Endothelial cell of umbilical vein (primary cell): ENCODE results near the gene SPTBN5. TPM values are rescaled to one million over a fixed set of nuclear protein-coding genes. Genes with fewer than 3 reads are reported as not detected.

Source experiments
- BruUV-seq: library from RNA; stranded (reverse); fragments of 400-500 nt; replicated peaks from 2 replicates; lab custom pipeline; 2021; lab: Mats Ljungman, UMichigan
- CTCF ChIA-PET: fragments of 300-600, 350-600 bp; sonication (Branson Sonifier 250); formaldehyde crosslinking; loops from one replicate; lab custom pipeline; 2021; ENCODE audit warnings: antibody characterized with exemption, inconsistent platforms; lab: Charles Lee
- POLR2A ChIA-PET: fragments of 300-600, 350-600 bp; sonication (Branson Sonifier 250); formaldehyde crosslinking; loops from one replicate; lab custom pipeline; 2021; ENCODE audit warnings: antibody characterized with exemption, inconsistent platforms; lab: Charles Lee
- DNase-seq: peaks from one replicate; pipeline ENCODE4 v3.0.0-alpha.2; 2011; ENCODE audit warnings: low read depth, low spot score
- FAIRE-seq: peaks from 2 replicates; lab custom pipeline; 2011; peaks lifted over from hg19 to GRCh38; lab: Jason Lieb, UNC
- H2AFZ ChIP-seq: 2 replicates; pipeline ENCODE4 v1.6.0; 2012; ENCODE audit warnings: low read depth, low read length, control low read depth, inconsistent platforms
- H3K27ac ChIP-seq: 2 replicates; pipeline ENCODE4 v1.5.1; 2011; ENCODE audit warnings: low read depth, mild to moderate bottlenecking, control low read depth, low read length, moderate library complexity; ENCODE audit not compliant: insufficient read depth
- H3K27me3 ChIP-seq, 2 experiments: 2 replicates each; pipeline versions ENCODE4 v1.6.0 to v1.6.1; 2011; ENCODE audit warnings: low read length in 2 of 2, mixed read lengths in 1 of 2; ENCODE audit not compliant: control insufficient read depth in 2 of 2, insufficient read depth in 2 of 2
- H3K36me3 ChIP-seq, 2 experiments: 2 replicates in 1 of 2; 3 replicates in 1 of 2; pipeline ENCODE4 v1.5.1; 2011; ENCODE audit warnings: low read length in 2 of 2, mild to moderate bottlenecking in 1 of 2, moderate library complexity in 1 of 2; ENCODE audit not compliant: control insufficient read depth in 2 of 2, insufficient read depth in 2 of 2; ENCODE audit errors: extremely low read depth in 1 of 2
- H3K4me1 ChIP-seq: 3 replicates; pipeline ENCODE4 v1.5.1; 2011; ENCODE audit warnings: mild to moderate bottlenecking, low read length; ENCODE audit not compliant: control insufficient read depth, insufficient read depth; ENCODE audit errors: extremely low read depth
- H3K4me2 ChIP-seq: 2 replicates; pipeline ENCODE4 v1.6.1; 2011; ENCODE audit warnings: low read length, control low read depth, mixed read lengths; ENCODE audit not compliant: insufficient read depth
- H3K4me3 ChIP-seq, 3 experiments: fragments of 200-600 bp in 1 of 3; sonication (generic), shearing (Covaris generic) in 1 of 3; replicated peaks in 1 of 3; 2 replicates each; pipeline ENCODE4 v1.5.1; 2011 to 2016; ENCODE audit warnings: control low read depth in 3 of 3, low read length in 3 of 3, mild to moderate bottlenecking in 2 of 3, inconsistent platforms in 1 of 3, low read depth in 1 of 3, moderate library complexity in 1 of 3; ENCODE audit not compliant: insufficient read depth in 1 of 3
- H3K79me2 ChIP-seq: 2 replicates; pipeline ENCODE4 v1.6.0; 2012; ENCODE audit warnings: low read length, inconsistent platforms; ENCODE audit not compliant: control insufficient read depth, insufficient read depth
- H3K9ac ChIP-seq: replicated peaks from 2 replicates; pipeline ENCODE3; 2011; ENCODE audit warnings: low read length, control low read depth; ENCODE audit not compliant: insufficient read depth; ENCODE audit errors: extremely low read depth
- H3K9me1 ChIP-seq: replicated peaks from 3 replicates; pipeline ENCODE4 v1.6.0; 2011; ENCODE audit warnings: mild to moderate bottlenecking, low read length; ENCODE audit not compliant: control insufficient read depth, insufficient read depth; ENCODE audit errors: extremely low read depth
- H3K9me3 ChIP-seq: replicated peaks from 2 replicates; pipeline ENCODE4 v1.5.1; 2012; ENCODE audit warnings: low read length, inconsistent platforms; ENCODE audit not compliant: control insufficient read depth, insufficient read depth
- H4K20me1 ChIP-seq: replicated peaks from 2 replicates; pipeline ENCODE3; 2011; ENCODE audit warnings: mild to moderate bottlenecking, low read length; ENCODE audit not compliant: control insufficient read depth, insufficient read depth; ENCODE audit errors: extremely low read depth
- EZH2 ChIP-seq: IDR thresholded peaks from 2 replicates; pipeline ENCODE4 v1.6.1; 2012; ENCODE audit warnings: borderline replicate concordance, low read depth, mild to moderate bottlenecking, moderate library complexity, low read length, inconsistent platforms; ENCODE audit not compliant: severe bottlenecking
- FOS ChIP-seq: IDR thresholded peaks from 2 replicates; pipeline ENCODE4 v1.6.1; 2011; ENCODE audit warnings: mild to moderate bottlenecking, low read length, moderate library complexity, borderline replicate concordance; ENCODE audit not compliant: insufficient read depth
- GATA2 ChIP-seq: IDR thresholded peaks from 2 replicates; pipeline ENCODE4 v1.7.0; 2011; ENCODE audit warnings: low read depth, mild to moderate bottlenecking, moderate library complexity, mixed read lengths, low read length; ENCODE audit not compliant: insufficient read length, insufficient read depth
- JUN ChIP-seq: IDR thresholded peaks from 2 replicates; pipeline ENCODE4 v1.6.1; 2011; ENCODE audit warnings: borderline replicate concordance, low read depth; ENCODE audit not compliant: insufficient read length, insufficient read depth
- MYC ChIP-seq: IDR thresholded peaks from one replicate; pipeline ENCODE4 v1.6.1; 2011; ENCODE audit warnings: mild to moderate bottlenecking, low read depth, low read length
- POLR2A ChIP-seq: IDR thresholded peaks from 2 replicates; pipeline ENCODE4 v1.6.1; 2012; ENCODE audit warnings: low read depth, mild to moderate bottlenecking, control low read depth, low read length
- POLR2AphosphoS5 ChIP-seq: IDR thresholded peaks from 2 replicates; pipeline ENCODE4 v1.6.1; 2012; ENCODE audit warnings: low read depth, mild to moderate bottlenecking, control low read depth, low read length, moderate library complexity; ENCODE audit not compliant: insufficient read depth
- dilution Hi-C: fragments of 300-500 bp; cut with MboI; formaldehyde crosslinking; loops from one replicate; pipeline ENCODE4 v1.15.0; 2019; ENCODE audit warnings: low sequenced_read_pairs; ENCODE audit not compliant: extremely low pct_ligation_motif_present
- intact Hi-C: fragments of 100-400 bp; cut with micrococcal nuclease; formaldehyde crosslinking; loops from one replicate; pipeline ENCODE4 v1.10.0; 2022
- polyA plus RNA-seq, 4 experiments: library from polyadenylated mRNA; depleted of rRNA in 3 of 4; stranded (reverse) in 3 of 4; unstranded in 1 of 4; fragments of >200 nt; gene quantifications; 2 replicates each; pipeline versions ENCODE4 v1.2.1 to v1.2.3, GENCODE V29; 2011 to 2012; ENCODE audit warnings: missing spikeins in 1 of 4
- total RNA-seq: library from RNA; stranded (reverse); gene quantifications from 2 replicates; pipeline ENCODE4 v1.2.3, GENCODE V29; 2021
- TF ChIP-seq, protein P1 (sequence below), 2 donors: IDR thresholded peaks; 1 replicate in 1 of 2; 2 replicates in 1 of 2; pipeline ENCODE4 v1.5.1; 2011; ENCODE audit warnings: low read length in 2 of 2, mild to moderate bottlenecking in 2 of 2, moderate library complexity in 2 of 2, control low read depth in 1 of 2, inconsistent platforms in 1 of 2, low read depth in 1 of 2; ENCODE audit not compliant: insufficient read depth in 1 of 2; ENCODE audit errors: extremely low read depth in 1 of 2
- TF ChIP-seq, protein P2 (sequence below): IDR thresholded peaks from 2 replicates; pipeline ENCODE4 v1.6.1; 2011; ENCODE audit not compliant: insufficient read depth, insufficient read length

Gene SPTBN5
- total and polyA plus RNA-seq, 2 donors (not counting 3 experiments of a cell fraction or from before 2014, with no cell fraction given) = 12.0 to 19.0 TPM

DNA sequence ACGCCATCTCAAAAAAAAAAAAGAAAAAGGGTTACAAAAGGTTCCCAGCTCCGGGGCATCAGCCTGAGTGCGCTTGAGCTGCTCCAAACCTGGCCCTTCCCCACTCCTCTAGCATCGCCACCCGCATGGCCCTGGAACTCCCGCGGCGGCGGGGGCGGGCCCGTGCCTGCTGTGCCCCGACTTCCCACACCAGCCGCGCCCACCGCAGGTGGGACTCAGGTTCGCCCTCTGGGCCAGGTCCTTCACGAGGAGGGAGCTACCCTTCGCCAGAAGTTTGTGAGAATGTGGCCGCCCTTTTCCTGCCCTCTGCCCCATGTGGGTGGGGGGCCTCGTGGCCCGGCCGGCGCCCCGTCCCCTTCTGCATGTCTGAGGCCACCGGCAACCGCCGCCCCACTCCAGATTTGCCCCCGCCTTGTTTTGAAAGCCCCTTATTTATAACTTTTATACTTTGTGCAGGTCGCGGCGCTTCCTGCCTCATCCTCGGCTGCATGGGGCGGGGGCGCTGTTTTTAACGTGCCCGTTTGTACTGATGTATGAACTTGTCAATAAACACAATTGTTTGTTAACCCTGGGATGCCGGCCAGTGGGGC, 66.5 kb downstream of the SPTBN5 start:
- Histone ChIP-seq H3K4me1 (peaks cover 10% of the 10 kb centered on the region), H4K20me1 (no peaks in the 10 kb centered on the region), H3K36me3 (peaks cover 0 to 23% of the 10 kb centered on the region in 2 experiments), H3K27me3 (no peaks in the 10 kb centered on the region), H3K4me2 (peak overlapping the region; percentile 70), H3K4me3 (peak overlapping the region; percentile 41 to 87 (median 45)), H3K79me2 (no peaks in the 10 kb centered on the region), H3K9ac (peak overlapping the region; percentile 17), H3K9me3 (no peaks in the 10 kb centered on the region), H3K27ac (no peak overlapping the region), H2AFZ (no peak overlapping the region), H3K9me1 (no peaks in the 10 kb centered on the region)
- intact Hi-C loops = loop anchor here (5.0 kb wide), 1 partner anchor 65 kb away; the partner anchor contains the start of gene SPTBN5
- dilution Hi-C loops = no loop called here
- peak; percentile 9 for DNase-seq
- ChIA-PET CTCF (interaction anchor here (1.2 kb wide), 2 partner anchors 78 to 224 kb away, joined by 3 read pairs; no protein-coding TSS in a partner anchor), POLR2A (interaction anchor here (0.7 kb wide), 2 partner anchors 14 to 987 kb away, joined by 3 read pairs; no protein-coding TSS in a partner anchor)
- no TSS peak for BruUV-seq
- TF ChIP-seq JUN = no peak
- no peak for TF ChIP-seq MYC
- no peak for TF ChIP-seq FOS
- FAIRE-seq = no peak

DNA sequence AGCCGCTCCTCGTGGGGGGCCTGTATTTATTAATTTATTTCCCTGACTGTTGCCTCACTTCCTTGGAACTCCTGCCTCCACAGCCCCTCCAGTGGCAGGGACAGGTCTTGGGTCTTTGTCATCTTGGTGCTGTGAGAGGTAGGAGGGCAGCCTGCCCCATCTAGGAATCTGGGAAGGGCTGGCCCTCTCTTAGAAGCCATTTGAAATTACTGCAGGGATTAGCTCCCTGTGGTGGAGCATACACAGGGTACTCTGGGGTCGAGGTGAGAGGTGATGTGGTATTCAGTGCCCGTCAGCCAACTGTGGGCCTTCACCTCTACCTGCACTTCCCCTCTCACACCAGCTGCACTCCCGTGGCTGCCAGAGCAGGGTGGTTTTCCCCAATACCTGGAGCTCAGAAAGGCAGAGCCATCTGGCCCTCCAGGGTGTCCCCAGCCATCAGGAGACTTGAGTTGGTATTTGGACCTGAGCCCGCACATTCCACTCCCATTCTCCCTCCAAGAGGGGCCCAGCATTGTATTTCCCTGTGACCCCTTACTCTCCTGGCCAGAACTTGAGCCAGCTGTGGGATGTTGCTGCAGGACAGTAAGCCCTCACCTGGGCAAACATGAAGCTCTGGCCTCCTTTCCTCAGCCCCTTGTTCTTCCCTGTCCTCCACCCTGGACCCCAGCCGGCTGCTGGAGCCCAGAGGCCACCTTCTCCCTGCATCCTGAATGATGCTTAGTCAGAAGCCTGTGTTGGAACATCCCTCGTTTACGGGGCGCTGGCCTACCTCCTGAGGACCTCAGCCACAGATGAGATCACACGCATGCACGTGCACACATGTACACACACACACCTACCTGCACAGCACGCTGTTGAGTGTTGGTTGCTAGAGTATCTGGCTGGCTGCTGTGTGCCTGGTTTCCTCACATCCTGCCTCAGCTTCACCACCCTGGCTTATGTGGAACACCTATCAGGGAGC, 68.0 kb downstream of the SPTBN5 start:
- no peaks in the 10 kb centered on the region for H3K9me1 ChIP-seq
- ChIA-PET CTCF (interaction anchor here (1.2 to 1.6 kb wide), 3 partner anchors 16 to 222 kb away, joined by 3 to 7 read pairs (median 5); no protein-coding TSS in a partner anchor), POLR2A (no interaction called here)
- intact Hi-C loops = loop anchor here (5.0 kb wide), 1 partner anchor 66 kb away; the partner anchor contains the start of gene SPTBN5
- no peak overlapping the region for H3K4me2 ChIP-seq
- no peak overlapping the region for H3K27ac ChIP-seq
- no peak overlapping the region for H3K9ac ChIP-seq
- H4K20me1 ChIP-seq = no peaks in the 10 kb centered on the region
- H3K4me3 ChIP-seq = no peak overlapping the region
- no peak for DNase-seq
- H2AFZ ChIP-seq = no peak overlapping the region
- H3K79me2 ChIP-seq = no peaks in the 10 kb centered on the region
- BruUV-seq = no TSS peak
- H3K9me3 ChIP-seq = no peaks in the 10 kb centered on the region
- TF ChIP-seq JUN (no peak), FOS (no peak), POLR2A (no peak), MYC (no peak), POLR2AphosphoS5 (no peak), GATA2 (no peak), EZH2 (no peak)
- TF ChIP-seq, protein P1, sequence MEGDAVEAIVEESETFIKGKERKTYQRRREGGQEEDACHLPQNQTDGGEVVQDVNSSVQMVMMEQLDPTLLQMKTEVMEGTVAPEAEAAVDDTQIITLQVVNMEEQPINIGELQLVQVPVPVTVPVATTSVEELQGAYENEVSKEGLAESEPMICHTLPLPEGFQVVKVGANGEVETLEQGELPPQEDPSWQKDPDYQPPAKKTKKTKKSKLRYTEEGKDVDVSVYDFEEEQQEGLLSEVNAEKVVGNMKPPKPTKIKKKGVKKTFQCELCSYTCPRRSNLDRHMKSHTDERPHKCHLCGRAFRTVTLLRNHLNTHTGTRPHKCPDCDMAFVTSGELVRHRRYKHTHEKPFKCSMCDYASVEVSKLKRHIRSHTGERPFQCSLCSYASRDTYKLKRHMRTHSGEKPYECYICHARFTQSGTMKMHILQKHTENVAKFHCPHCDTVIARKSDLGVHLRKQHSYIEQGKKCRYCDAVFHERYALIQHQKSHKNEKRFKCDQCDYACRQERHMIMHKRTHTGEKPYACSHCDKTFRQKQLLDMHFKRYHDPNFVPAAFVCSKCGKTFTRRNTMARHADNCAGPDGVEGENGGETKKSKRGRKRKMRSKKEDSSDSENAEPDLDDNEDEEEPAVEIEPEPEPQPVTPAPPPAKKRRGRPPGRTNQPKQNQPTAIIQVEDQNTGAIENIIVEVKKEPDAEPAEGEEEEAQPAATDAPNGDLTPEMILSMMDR (IDR thresholded peaks at IDR 0.05; ENCODE audit: extremely low read depth in 1 of 2, insufficient read depth in 1 of 2, low read depth in 1 of 2, low read length in 2 of 2) = no peak
- TF ChIP-seq, protein P2, sequence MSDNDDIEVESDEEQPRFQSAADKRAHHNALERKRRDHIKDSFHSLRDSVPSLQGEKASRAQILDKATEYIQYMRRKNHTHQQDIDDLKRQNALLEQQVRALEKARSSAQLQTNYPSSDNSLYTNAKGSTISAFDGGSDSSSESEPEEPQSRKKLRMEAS = no peak
- H3K4me1 ChIP-seq = peaks cover 10% of the 10 kb centered on the region
- no peak for FAIRE-seq
- dilution Hi-C loops = no loop called here
- H3K36me3 ChIP-seq = peaks cover 0 to 26% of the 10 kb centered on the region in 2 experiments
- no peaks in the 10 kb centered on the region for H3K27me3 ChIP-seq
